ENCODE data around the gene MAP3K4. TPM values are rescaled to one million over a fixed set of nuclear protein-coding genes. Genes with fewer than 3 reads are reported as not detected.
A peak's percentile ranks its signal among the peaks of the same experiment; 100 is the strongest.
"Not testable (repeated sequence)": the region's sequence is repeated elsewhere in the genome, so short reads cannot be mapped to it uniquely, and the experiment has no call there.

MAP3K4 gene
- polyA plus RNA-seq, 1 experiment = 12.7 TPM

DNA sequence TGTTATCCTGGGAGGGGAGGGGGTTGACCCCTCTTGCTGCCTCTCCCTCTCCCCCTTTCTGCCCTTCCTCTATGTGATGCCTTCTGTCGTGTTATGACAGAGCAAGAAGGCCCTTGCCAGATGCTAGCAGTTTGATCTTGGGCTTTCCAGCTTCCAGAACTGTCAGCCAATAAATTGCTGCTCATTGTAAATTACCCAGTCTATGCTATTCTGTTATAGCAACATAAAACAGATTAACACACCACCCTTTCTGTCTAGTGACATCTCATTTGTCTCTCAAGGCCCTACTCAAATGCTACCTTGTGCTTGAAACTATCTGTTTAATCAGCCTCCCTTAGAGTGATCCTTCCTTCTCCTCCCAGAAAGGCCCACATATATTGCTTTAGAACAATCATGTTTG, 16.4 kb upstream of the MAP3K4 start:
- TF ChIP-seq, protein P1, sequence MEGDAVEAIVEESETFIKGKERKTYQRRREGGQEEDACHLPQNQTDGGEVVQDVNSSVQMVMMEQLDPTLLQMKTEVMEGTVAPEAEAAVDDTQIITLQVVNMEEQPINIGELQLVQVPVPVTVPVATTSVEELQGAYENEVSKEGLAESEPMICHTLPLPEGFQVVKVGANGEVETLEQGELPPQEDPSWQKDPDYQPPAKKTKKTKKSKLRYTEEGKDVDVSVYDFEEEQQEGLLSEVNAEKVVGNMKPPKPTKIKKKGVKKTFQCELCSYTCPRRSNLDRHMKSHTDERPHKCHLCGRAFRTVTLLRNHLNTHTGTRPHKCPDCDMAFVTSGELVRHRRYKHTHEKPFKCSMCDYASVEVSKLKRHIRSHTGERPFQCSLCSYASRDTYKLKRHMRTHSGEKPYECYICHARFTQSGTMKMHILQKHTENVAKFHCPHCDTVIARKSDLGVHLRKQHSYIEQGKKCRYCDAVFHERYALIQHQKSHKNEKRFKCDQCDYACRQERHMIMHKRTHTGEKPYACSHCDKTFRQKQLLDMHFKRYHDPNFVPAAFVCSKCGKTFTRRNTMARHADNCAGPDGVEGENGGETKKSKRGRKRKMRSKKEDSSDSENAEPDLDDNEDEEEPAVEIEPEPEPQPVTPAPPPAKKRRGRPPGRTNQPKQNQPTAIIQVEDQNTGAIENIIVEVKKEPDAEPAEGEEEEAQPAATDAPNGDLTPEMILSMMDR (IDR thresholded peaks at IDR 0.05; ENCODE audit: low read depth, low read length) = no peak
- no peak overlapping the region for H3K4me3 ChIP-seq (ENCODE audit: low read depth, low read length)
- no peaks in the 10 kb centered on the region for H3K9me3 ChIP-seq (ENCODE audit: control insufficient read depth, insufficient read depth, low read length)
- no peak for DNase-seq (ENCODE audit: low read depth, low spot score)
- CTCF ChIA-PET = interaction anchor here (0.6 to 1.1 kb wide), 4 partner anchors 17 to 398 kb away, joined by 3 to 6 read pairs (median 4); no protein-coding TSS in a partner anchor
- no peak overlapping the region for H3K27ac ChIP-seq (ENCODE audit: low read depth, low read length)
- H3K27me3 ChIP-seq (ENCODE audit: control insufficient read depth, insufficient read depth, low read length) = no peaks in the 10 kb centered on the region
- POLR2A ChIA-PET = interaction anchor here (0.6 to 1.6 kb wide), 2 partner anchors 63 to 299 kb away, joined by 4 to 6 read pairs; partner anchors contain the start of gene AGPAT4

DNA sequence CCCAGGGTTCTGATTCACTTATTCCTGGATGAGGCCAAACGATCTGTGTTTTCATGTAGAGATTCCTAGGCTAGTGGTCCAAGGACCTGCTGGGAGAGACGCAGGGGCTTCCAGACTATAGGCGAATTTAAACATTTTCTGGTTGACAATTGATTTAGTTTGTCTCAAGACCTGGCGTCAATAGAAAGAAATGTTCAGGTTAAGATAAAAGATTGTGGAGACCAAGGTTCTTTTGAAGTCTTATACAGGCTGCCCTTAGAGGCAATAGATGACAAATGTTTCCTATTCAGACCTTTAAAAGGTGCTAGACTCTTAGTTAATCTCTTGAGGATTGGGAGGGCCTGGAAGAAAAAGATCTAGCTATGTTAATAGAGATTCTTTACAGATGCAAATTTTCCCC, 15.6 kb upstream of the MAP3K4 start:
- H3K27ac ChIP-seq (ENCODE audit: low read depth, low read length); H3K9me3 ChIP-seq (ENCODE audit: control insufficient read depth, insufficient read depth, low read length); H3K27me3 ChIP-seq (ENCODE audit: control insufficient read depth, insufficient read depth, low read length); DNase-seq (ENCODE audit: low read depth, low spot score); H3K4me3 ChIP-seq (ENCODE audit: low read depth, low read length): not testable (repeated sequence)
- CTCF ChIA-PET = interaction anchor here (0.6 to 1.1 kb wide), 3 partner anchors 10 to 45 kb away, joined by 3 to 6 read pairs (median 4); no protein-coding TSS in a partner anchor
- POLR2A ChIA-PET = interaction anchor here (0.6 kb wide), 1 partner anchor 298 kb away, joined by 4 read pairs; the partner anchor contains the start of gene AGPAT4

DNA sequence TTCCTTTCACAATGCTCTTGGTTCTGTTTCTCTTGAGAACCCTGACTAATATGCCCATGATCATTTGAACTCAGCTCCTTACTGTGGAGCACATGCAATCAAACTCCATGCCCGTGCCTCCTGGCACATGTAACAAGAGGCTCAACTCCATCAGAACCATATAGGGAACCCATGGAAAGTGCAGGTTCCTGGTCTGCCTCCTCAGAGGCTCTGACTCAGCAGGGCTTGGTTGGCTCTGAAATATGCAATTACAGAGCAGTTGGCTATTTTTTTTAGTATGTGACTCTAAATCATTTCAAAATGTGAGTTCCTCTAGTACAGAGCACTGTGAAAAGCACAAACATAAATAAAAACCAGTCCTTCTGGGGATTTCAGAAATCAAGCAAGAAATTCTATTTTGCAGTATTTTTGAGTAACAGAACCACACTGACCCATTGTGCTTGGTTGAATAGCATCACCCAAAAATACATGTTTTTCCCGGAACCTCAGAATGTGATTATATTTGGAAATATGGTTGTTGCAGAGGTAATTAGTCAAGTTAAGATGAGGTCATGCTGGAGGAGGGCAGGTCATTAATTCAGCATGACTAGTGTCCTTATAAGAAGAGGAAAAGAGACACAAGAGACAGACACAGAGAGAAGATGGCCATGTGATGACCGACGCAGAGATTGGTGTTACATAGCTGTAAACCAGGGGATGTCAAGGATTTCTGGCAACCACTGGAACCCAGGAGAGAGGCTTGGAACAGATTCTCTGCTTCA, 13.2 kb upstream of the MAP3K4 start:
- DNase-seq (ENCODE audit: low read depth, low spot score) = no peak
- H3K27ac ChIP-seq (ENCODE audit: low read depth, low read length) = peak overlapping the region; percentile 57
- ChIA-PET POLR2A (interaction anchor here (1.1 kb wide), 1 partner anchor 51 kb away, joined by 5 read pairs; no protein-coding TSS in a partner anchor), CTCF (interaction anchor here (1.1 to 2.6 kb wide), 6 partner anchors 12 to 394 kb away, joined by 3 to 11 read pairs (median 6); no protein-coding TSS in a partner anchor)
- no peak overlapping the region for H3K4me3 ChIP-seq (ENCODE audit: low read depth, low read length)
- no peaks in the 10 kb centered on the region for H3K27me3 ChIP-seq (ENCODE audit: control insufficient read depth, insufficient read depth, low read length)
- peaks cover 3% of the 10 kb centered on the region; the same call in 1 of the 2 replicates for H3K9me3 ChIP-seq (ENCODE audit: control insufficient read depth, insufficient read depth, low read length)
- TF ChIP-seq, protein P1 (IDR thresholded peaks at IDR 0.05; ENCODE audit: low read depth, low read length) = no peak

DNA sequence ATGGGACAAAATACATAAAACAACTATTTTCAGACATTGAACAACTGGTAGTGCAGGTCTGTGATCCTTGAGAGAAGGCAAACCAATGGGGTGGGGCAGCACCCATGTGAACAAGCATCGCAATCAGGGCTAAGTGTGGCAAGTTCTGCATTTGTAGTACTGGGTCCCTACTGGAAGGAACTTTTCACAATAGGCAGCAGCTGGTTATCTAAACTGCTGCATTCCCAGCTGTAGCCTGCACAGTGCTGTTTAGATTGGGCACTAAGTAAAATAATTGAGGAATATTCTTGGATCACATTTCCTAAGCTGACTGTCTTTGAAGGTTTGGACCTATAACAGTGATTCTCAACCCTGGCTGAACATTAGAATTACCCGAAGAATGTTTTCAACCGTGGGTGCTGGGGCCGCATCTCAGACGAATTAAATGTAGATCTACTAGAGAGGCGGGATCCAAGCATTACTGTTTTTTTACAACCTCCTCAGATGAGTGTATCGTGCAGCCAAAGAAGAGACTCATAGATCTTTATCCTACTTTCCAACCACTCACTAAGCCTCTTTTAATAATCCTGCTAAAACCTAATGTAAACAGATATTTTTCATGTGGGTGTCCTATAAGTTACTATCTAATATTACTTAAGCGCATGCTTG, 12.4 kb upstream of the MAP3K4 start:
- H3K27ac ChIP-seq (ENCODE audit: low read depth, low read length) = peak overlapping the region; percentile 57
- H3K27me3 ChIP-seq (ENCODE audit: control insufficient read depth, insufficient read depth, low read length) = no peaks in the 10 kb centered on the region
- H3K4me3 ChIP-seq (ENCODE audit: low read depth, low read length) = no peak overlapping the region
- peaks cover 12% of the 10 kb centered on the region; the same call in 1 of the 2 replicates for H3K9me3 ChIP-seq (ENCODE audit: control insufficient read depth, insufficient read depth, low read length)
- TF ChIP-seq, protein P1 (IDR thresholded peaks at IDR 0.05; ENCODE audit: low read depth, low read length) = peak; percentile 56
- POLR2A ChIA-PET = interaction anchor here (0.8 to 1.1 kb wide), 2 partner anchors 13 to 50 kb away, joined by 5 to 7 read pairs; partner anchors contain the start of gene MAP3K4
- DNase-seq (ENCODE audit: low read depth, low spot score) = peak; percentile 64
- CTCF ChIA-PET = interaction anchor here (0.7 to 2.6 kb wide), 6 partner anchors 11 to 393 kb away, joined by 3 to 11 read pairs (median 6); no protein-coding TSS in a partner anchor

DNA sequence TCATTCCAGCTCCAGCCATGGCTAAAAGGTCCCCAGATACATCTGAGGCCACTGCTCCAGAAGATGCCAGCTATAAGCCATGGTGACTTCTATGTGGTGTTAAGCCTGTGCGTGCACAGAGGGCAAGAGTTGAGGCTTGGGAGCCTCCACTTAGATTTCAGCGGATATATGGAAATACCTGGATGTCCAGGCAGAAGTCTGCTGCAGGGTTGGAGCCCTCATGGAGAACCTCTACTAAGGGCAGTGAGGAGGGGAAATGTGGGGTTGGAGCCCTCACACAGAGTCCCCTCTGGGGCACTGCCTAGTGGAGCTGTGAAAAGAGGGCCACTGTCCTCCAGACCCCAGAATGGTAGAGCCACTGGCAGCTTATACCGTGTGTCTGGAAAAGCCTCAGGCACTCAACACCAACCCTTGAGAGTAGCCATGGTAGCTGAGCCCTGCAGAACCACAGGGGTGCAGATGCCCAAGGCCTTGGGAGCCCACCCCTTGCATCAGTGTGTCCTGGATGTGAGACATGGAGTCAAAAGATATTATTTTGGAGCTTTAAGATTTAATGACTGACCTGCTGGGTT, 8.1 kb upstream of the MAP3K4 start:
- peaks cover 12% of the 10 kb centered on the region; the same call in 1 of the 2 replicates for H3K9me3 ChIP-seq (ENCODE audit: control insufficient read depth, insufficient read depth, low read length)
- DNase-seq (ENCODE audit: low read depth, low spot score); H3K4me3 ChIP-seq (ENCODE audit: low read depth, low read length); POLR2A ChIA-PET; H3K27ac ChIP-seq (ENCODE audit: low read depth, low read length); H3K27me3 ChIP-seq (ENCODE audit: control insufficient read depth, insufficient read depth, low read length): not testable (repeated sequence)
- CTCF ChIA-PET = interaction anchor here (0.5 kb wide), 1 partner anchor 883 kb away, joined by 3 read pairs; no protein-coding TSS in a partner anchor
